ENCODE measurements around the gene UNC5C.

DNA sequence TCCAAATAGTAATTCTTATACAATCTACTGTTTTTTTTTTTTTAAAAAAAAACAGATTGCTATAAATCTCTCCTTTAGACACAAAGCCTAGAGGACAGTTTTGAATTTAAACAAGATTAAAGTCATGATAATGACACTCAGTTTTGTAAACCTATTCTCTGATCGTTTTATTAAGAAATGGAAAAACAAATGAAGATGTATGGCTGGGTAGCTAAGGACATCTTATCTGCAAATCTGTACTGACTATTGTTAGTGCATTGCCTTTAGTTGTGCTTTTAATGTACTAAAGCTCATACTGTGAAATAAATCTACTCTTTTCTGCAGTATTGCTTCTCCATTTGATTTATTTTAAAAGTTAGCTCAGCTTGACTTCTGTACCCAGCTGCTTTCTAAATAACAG is 155.0 kb downstream of the UNC5C start:
- no peak for TF ChIP-seq CTCF (conservative IDR thresholded peaks at IDR 0.05; ENCODE audit: low read depth, low read length)
- TF ChIP-seq EZH2 (IDR thresholded peaks at IDR 0.05; ENCODE audit: borderline replicate concordance, low read depth, low read length, poor library complexity, severe bottlenecking) = no peak
